ENCODE measurements around the gene PMP22.
"Not testable (repeated sequence)": the region's sequence is repeated elsewhere in the genome, so short reads cannot be mapped to it uniquely, and the experiment has no call there.

Gene PMP22

GRCh38 chr17:15250135-15250860 is 14.8 kb downstream of the PMP22 start:
- DNase-seq, result no peak

GRCh38 chr17:15249487-15249886 is 15.6 kb downstream of the PMP22 start:
- DNase-seq, result no peak

GRCh38 chr17:15247891-15248529 is 17.1 kb downstream of the PMP22 start:
- no peak for DNase-seq

GRCh38 chr17:15245054-15245453 is 20.1 kb downstream of the PMP22 start:
- no peak for DNase-seq

GRCh38 chr17:15240644-15241043 is 24.5 kb downstream of the PMP22 start:
- DNase-seq, result no peak

- no peak for DNase-seq
Observed at GRCh38 chr17:15239491-15239890, 25.6 kb downstream of the PMP22 start.

GRCh38 chr17:15238676-15239422 is 26.3 kb downstream of the PMP22 start:
- no peak for DNase-seq

- no peak for DNase-seq
Observed at GRCh38 chr17:15238057-15238456, 27.1 kb downstream of the PMP22 start.

- DNase-seq, result no peak
Observed at GRCh38 chr17:15237106-15237425, 28.1 kb downstream of the PMP22 start.

GRCh38 chr17:15236281-15237105 is 28.6 kb downstream of the PMP22 start:
- DNase-seq, result no peak

GRCh38 chr17:15233971-15234370 is 31.2 kb downstream of the PMP22 start:
- no peak for DNase-seq

- no peak for DNase-seq
Observed at GRCh38 chr17:15233022-15233805, 31.9 kb downstream of the PMP22 start.

- DNase-seq, result no peak
Observed at GRCh38 chr17:15232517-15232915, 32.6 kb downstream of the PMP22 start.

- DNase-seq, result no peak
Observed at GRCh38 chr17:15231851-15232516, 33.1 kb downstream of the PMP22 start.

GRCh38 chr17:15230866-15231265 is 34.3 kb downstream of the PMP22 start:
- no peak for DNase-seq

GRCh38 chr17:15221827-15222226 is 43.3 kb downstream of the PMP22 start:
- DNase-seq, result not testable (repeated sequence)

GRCh38 chr17:15220785-15221184 is 44.3 kb downstream of the PMP22 start:
- DNase-seq, result no peak

GRCh38 chr17:15216481-15216880 is 48.6 kb downstream of the PMP22 start:
- no peak for DNase-seq

GRCh38 chr17:15213381-15214087 is 51.6 kb downstream of the PMP22 start:
- no peak for DNase-seq

- no peak for DNase-seq
Observed at GRCh38 chr17:15210247-15210646, 54.9 kb downstream of the PMP22 start.

- DNase-seq, result not testable (repeated sequence)
Observed at GRCh38 chr17:15203062-15203461, 62.1 kb downstream of the PMP22 start.
